ENCODE results near the gene MARK2.
A peak's percentile ranks its signal among the peaks of the same experiment; 100 is the strongest.
"Not testable (repeated sequence)": the region's sequence is repeated elsewhere in the genome, so short reads cannot be mapped to it uniquely, and the experiment has no call there.

The MARK2 gene

GRCh38 chr11:63853476-63853875 is 14.6 kb downstream of the MARK2 start:
- no peak for DNase-seq (ENCODE audit: low read depth in 2 of 2, low spot score in 1 of 2)

- no peak for DNase-seq (ENCODE audit: low read depth in 2 of 2, low spot score in 1 of 2)
Measured at GRCh38 chr11:63854696-63855095, 15.8 kb downstream of the MARK2 start.

- DNase-seq (ENCODE audit: low read depth in 2 of 2, low spot score in 1 of 2), result no peak
Measured at GRCh38 chr11:63855975-63856374, 17.1 kb downstream of the MARK2 start.

GRCh38 chr11:63858628-63859550 is 20.0 kb downstream of the MARK2 start:
- no peak for DNase-seq (ENCODE audit: low read depth in 2 of 2, low spot score in 1 of 2)

GRCh38 chr11:63862923-63863322 is 24.0 kb downstream of the MARK2 start:
- no peak for DNase-seq (ENCODE audit: low read depth in 2 of 2, low spot score in 1 of 2)

GRCh38 chr11:63863620-63864019 is 24.7 kb downstream of the MARK2 start:
- DNase-seq (ENCODE audit: low read depth in 2 of 2, low spot score in 1 of 2), result not testable (repeated sequence)

- DNase-seq (ENCODE audit: low read depth in 2 of 2, low spot score in 1 of 2), result peak; percentile 35 to 50
Measured at GRCh38 chr11:63866211-63866610, 27.3 kb downstream of the MARK2 start.

GRCh38 chr11:63867511-63867910 is 28.6 kb downstream of the MARK2 start:
- DNase-seq (ENCODE audit: low read depth in 2 of 2, low spot score in 1 of 2), result no peak

- DNase-seq (ENCODE audit: low read depth in 2 of 2, low spot score in 1 of 2), result no peak
Measured at GRCh38 chr11:63868399-63869064, 29.6 kb downstream of the MARK2 start.

- no peak for DNase-seq (ENCODE audit: low read depth in 2 of 2, low spot score in 1 of 2)
Measured at GRCh38 chr11:63869171-63869591, 30.3 kb downstream of the MARK2 start.

- no peak for DNase-seq (ENCODE audit: low read depth in 2 of 2, low spot score in 1 of 2)
Measured at GRCh38 chr11:63869683-63870082, 30.8 kb downstream of the MARK2 start.

- DNase-seq (ENCODE audit: low read depth in 2 of 2, low spot score in 1 of 2), result no peak
Measured at GRCh38 chr11:63870351-63871140, 31.6 kb downstream of the MARK2 start.

- DNase-seq (ENCODE audit: low read depth in 2 of 2, low spot score in 1 of 2), result peak in 1 of 2 donors; percentile 22
Measured at GRCh38 chr11:63871962-63872799, 33.3 kb downstream of the MARK2 start.

GRCh38 chr11:63872800-63873197 is 33.9 kb downstream of the MARK2 start:
- no peak for DNase-seq (ENCODE audit: low read depth in 2 of 2, low spot score in 1 of 2)

GRCh38 chr11:63873311-63873710 is 34.4 kb downstream of the MARK2 start:
- DNase-seq (ENCODE audit: low read depth in 2 of 2, low spot score in 1 of 2), result no peak

- DNase-seq (ENCODE audit: low read depth in 2 of 2, low spot score in 1 of 2), result no peak
Measured at GRCh38 chr11:63874511-63874910, 35.6 kb downstream of the MARK2 start.

- no peak for DNase-seq (ENCODE audit: low read depth in 2 of 2, low spot score in 1 of 2)
Measured at GRCh38 chr11:63875506-63876065, 36.7 kb downstream of the MARK2 start.

- no peak for DNase-seq (ENCODE audit: low read depth in 2 of 2, low spot score in 1 of 2)
Measured at GRCh38 chr11:63876616-63877015, 37.7 kb downstream of the MARK2 start.

GRCh38 chr11:63877658-63878241 is 38.8 kb downstream of the MARK2 start:
- no peak for DNase-seq (ENCODE audit: low read depth in 2 of 2, low spot score in 1 of 2)
